Raji (cell line): ENCODE data around the gene ELAVL4.

Source experiments
- POLR2A ChIP-seq: IDR thresholded peaks from 2 replicates; pipeline ENCODE4 v1.6.1; 2011; ENCODE audit warnings: low read depth, low read length, control low read depth; ENCODE audit not compliant: insufficient read depth

Gene ELAVL4

DNA sequence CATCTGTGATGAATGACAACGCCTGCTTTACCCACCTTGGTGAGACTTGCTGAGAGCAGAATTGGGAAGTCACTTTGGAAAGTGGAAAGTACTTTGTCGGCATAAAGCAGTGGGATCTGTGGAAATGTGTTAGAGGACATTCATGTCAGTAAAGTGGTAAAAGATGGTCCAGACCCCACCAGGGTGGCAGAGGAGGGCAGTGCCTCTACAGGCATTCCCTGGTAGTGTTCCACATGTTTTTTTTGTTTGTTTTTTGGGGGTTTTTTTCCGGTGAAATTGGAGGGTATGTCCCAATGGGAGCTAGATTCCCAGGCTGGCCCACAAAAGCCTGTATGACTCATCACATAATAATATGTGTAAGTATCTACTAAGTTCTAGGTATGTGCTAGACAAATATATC lies 80.6 kb downstream of the ELAVL4 start:
- no peak for TF ChIP-seq POLR2A

DNA sequence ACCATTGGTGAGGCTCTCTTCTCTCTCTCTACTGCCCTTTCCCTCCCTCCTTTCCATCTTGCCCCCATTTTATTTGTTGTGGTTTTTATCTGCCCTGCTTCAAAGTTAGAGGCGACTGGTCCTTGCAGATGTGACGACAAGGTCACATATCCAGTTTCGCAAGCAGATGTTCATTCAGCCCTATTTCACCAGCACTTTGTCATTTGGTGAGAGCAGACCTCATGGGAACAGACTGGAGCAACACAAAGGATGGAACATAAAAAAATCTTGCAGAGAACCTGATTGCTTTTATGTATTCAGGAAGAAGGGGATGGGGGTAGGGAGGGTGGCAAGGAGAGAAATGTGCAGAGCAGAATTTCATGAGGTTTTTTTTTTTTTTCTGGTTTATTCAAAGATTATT lies 84.3 kb downstream of the ELAVL4 start:
- no peak for TF ChIP-seq POLR2A

DNA sequence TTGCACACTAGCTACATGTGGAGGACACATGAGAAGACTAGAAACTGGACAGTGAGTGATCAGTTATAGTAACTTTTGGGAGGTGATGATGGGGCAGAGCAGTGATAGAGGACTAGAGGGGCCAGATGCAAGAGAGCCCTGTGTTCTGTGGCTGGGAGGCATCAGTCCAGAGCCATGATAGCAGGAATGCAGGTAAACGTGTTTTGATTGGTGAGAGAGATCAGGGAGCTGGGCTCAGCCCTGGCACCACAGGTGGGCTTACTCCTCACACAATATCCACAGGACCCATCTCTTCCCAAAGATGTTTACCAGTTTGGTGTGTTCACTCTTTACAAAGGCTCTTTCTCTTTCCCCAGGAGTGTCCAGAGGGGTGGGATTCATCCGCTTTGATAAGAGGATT lies 86.5 kb downstream of the ELAVL4 start:
- no peak for TF ChIP-seq POLR2A

DNA sequence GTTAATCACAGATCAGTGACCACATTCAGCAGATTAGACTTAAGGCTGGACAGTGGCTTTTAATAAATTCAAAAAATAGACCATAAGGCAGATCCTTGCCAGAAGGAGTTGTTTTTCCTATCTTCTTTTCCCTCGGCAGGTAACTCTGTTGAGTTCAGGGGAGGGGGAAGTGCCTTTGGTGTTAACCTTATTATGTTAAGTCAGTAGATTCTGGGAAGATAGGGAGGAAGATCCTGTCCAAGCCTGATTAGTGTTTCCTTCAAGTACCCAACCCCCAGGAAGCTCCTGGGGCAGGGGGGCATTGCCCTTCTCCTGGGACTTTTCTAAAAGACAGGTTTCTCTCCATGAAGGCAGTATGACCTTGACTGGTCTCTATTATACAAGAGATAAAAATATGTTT lies 87.4 kb downstream of the ELAVL4 start:
- TF ChIP-seq POLR2A = no peak

DNA sequence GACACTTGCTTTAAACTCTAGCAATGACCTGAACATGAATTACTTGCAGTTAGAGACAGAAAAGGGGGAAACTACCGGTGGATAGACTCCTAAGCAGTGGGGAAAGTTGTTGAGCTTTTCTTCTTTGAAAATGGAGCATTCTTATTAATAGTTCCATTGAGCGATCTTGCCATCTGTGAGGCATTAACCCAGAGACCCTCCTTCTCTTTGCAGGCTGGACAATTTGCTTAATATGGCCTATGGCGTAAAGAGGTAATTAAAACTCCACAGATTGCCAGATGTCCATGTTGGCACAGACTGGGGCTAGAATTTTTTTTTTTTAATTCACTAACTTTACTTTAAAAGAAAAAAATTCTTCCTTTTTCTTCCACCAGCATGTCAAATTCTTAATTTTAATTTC lies 88.5 kb downstream of the ELAVL4 start:
- TF ChIP-seq POLR2A = no peak

GRCh38 chr1:50208315-50208714 lies 99.6 kb downstream of the ELAVL4 start:
- TF ChIP-seq POLR2A = no peak

DNA sequence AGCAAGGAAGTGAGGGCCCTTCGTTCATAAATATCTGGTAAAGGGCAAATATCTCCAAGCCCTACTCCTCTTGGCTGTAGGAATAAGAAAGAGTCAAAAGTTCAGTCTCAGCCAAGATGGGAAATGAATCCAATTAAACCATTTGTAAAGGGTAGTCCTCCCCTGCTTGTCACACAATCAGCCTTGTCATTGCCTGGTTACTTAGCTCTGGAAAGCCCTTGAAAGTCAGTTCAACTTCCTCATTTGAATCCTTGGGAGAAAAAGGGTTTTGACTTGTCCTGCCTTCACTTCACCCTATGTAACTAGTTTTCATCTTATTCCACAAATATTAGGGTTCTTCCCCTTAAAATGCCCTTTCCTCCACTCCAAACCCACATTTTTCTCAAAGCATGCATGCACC lies 100.0 kb downstream of the ELAVL4 start:
- TF ChIP-seq POLR2A = no peak

- TF ChIP-seq POLR2A = no peak
Measured at GRCh38 chr1:50209749-50210148, 101.0 kb downstream of the ELAVL4 start.

DNA sequence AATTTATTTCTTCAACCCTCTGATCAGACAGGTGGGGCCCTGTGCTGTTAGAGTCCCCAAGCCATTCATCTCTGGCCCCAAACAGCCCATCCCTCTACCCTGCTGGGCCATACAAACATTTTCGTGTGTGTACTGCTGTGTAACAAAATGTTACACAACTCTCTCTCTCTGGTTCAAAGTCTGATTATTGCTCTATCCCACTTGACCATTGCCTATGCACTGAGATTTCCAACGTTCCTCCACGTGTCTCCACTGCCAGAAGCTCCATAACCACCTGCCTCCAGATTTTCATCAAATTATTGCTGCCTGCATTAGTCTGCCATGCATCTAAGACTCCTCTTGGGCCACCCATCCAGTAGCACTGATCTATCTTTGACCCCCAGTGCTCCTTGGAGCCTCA lies 104.8 kb downstream of the ELAVL4 start:
- TF ChIP-seq POLR2A = no peak

DNA sequence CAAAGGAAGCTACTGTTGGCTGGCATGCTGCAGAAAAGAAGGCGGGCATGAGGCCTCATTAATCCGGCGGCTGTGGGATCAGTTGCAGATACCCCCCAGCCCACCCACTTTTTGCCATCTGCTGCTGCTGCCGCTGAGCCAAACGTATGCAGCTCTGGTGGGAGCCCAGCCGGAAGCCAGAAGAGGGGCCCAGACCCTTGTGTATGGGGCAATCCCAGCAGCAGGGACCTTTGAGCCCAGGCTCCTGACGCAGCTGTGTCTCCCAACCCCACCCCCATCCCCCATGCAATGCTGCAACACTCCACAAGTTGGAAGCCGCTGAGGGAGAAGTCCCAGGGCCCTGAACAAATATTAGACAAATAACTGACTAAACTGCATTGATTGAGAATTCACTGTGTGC lies 106.0 kb downstream of the ELAVL4 start:
- no peak for TF ChIP-seq POLR2A

DNA sequence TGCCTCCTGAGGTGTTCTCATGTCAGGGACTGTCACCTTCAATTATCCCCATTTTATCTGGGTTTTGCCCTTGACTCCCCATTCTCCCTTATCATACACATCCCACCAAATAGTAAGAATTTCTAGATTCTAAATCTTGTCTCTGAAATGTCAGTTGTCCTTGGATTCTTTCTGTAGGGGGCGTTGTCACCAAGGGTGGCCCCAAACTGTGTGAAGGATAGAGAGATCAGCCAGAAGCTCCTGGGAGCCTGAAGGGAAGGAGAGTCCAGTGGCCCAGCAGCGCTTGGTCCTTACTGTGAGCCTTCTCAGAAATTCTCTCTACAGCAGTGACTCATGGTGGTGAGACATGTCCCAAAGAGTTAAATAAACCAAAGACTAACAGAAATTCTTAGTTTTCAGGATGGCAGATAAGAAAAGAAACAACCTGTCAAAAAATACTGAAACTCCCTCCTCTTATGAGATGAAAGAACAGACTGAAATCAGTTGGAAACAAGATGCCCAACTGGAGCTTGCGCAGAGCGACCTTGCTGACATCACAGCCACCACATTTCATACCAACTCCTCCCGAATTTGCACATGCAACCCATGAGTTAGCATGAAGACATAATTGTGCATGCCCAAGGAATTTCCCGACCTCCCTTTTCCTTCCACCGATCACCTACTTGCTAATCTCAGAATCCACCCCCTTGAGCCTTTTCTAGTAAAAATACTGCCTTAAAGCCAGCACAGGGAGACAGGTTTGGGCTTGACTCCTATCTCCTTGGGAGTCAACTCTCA lies 109.8 kb downstream of the ELAVL4 start:
- no peak for TF ChIP-seq POLR2A

GRCh38 chr1:50228871-50229384 lies 120.2 kb downstream of the ELAVL4 start:
- no peak for TF ChIP-seq POLR2A

- no peak for TF ChIP-seq POLR2A
Measured at GRCh38 chr1:50231209-50231608, 122.5 kb downstream of the ELAVL4 start.

DNA sequence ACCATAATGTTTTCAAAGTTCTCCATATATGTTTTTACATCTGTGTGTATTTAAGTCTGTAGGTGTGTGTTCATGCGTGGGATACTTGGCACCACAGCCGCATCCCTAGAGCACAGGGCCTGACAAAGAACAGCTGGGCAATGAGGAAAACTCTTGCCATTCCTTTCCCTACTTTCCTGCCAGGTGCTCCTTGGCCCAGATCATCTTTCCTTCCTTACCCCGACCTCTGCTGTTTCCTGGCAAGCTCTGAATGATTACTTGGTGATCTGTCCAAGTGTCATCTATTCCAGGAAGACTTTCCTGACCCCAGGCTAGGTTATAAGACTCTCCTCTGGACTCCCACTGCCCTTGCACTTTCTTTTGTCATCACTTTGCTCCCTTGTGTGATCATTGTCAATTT lies 123.6 kb downstream of the ELAVL4 start:
- no peak for TF ChIP-seq POLR2A

DNA sequence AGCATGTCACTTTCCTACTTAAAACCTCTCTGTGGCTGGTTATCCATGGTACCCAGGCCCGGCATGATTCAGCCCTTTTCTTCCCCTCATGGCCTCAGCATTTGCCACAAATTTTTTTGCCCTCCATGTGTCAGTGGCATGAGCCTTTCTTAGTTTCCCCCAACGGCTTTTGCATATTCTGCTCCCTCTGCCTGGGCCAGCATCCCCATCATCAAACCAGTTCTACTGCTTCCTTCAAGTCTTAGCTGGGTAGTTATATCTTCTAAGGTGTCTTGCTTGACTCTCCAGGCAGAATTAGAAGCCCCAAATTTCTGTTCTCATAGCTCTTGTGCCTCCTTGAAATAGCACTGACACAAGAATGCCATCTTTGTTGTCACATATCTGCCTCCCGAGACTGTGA lies 127.9 kb downstream of the ELAVL4 start:
- TF ChIP-seq POLR2A = no peak

GRCh38 chr1:50237056-50237455 lies 128.3 kb downstream of the ELAVL4 start:
- TF ChIP-seq POLR2A = no peak

- TF ChIP-seq POLR2A = no peak
Measured at GRCh38 chr1:50243939-50244338, 135.2 kb downstream of the ELAVL4 start.
